Heart left ventricle (tissue), 13 donors: Measurements from ENCODE around the gene BBX.

Source experiments
- POLR2A ChIP-seq, 2 donors: fragments of 450-650 bp; IDR thresholded peaks; one replicate each; pipeline ENCODE4 v1.6.1; 2017; ENCODE audit warnings: antibody characterized with exemption in 2 of 2, mild to moderate bottlenecking in 2 of 2, moderate library complexity in 2 of 2
- TF ChIP-seq, protein P1 (sequence below), 12 donors: fragments of 200-600 bp; sonication (generic) in 4 of 12; IDR thresholded peaks; one replicate each; pipeline versions ENCODE4 v1.5.0 to v1.8.0; 2018 to 2022; ENCODE audit warnings: antibody characterized with exemption in 12 of 12, mild to moderate bottlenecking in 5 of 12
- donor health status: ischemic (EF 13 %, LVEDD 7.1; RV severe dilation, severe dysfunction).
- donor health status: DM: no; HTN: yes; CAD: no.
- donor health status: DM: no; HTN: no; CAD: no.
- donor health status: ischemic (EF 25% LVEDD 6.9; RV normal size, moderate dysfunction).
- donor health status: ischemic (EF 25% LVEDD 5.7; RV mildly dilated, moderate dysfunction).
- donor health status: ischemic (EF 35%, LVEDD 5.7; RV mildly dilated, moderate dysfunction).
- donor health status: nonischemic (EF 11% LVEDD 7.7; RV severe dilation, severe dysfunction).
- donor health status: DM: yes; HTN: yes; CAD: no.
- donor health status: PGD.
- donor health status: ischemic (EF 29% LVEDD 5.4; RV normal size, mild dysfunction).
- donor health status: nonischemic (EF 23%, LVEDD 6.1; RV moderate dilation, normal function).

- TF ChIP-seq, protein P1, sequence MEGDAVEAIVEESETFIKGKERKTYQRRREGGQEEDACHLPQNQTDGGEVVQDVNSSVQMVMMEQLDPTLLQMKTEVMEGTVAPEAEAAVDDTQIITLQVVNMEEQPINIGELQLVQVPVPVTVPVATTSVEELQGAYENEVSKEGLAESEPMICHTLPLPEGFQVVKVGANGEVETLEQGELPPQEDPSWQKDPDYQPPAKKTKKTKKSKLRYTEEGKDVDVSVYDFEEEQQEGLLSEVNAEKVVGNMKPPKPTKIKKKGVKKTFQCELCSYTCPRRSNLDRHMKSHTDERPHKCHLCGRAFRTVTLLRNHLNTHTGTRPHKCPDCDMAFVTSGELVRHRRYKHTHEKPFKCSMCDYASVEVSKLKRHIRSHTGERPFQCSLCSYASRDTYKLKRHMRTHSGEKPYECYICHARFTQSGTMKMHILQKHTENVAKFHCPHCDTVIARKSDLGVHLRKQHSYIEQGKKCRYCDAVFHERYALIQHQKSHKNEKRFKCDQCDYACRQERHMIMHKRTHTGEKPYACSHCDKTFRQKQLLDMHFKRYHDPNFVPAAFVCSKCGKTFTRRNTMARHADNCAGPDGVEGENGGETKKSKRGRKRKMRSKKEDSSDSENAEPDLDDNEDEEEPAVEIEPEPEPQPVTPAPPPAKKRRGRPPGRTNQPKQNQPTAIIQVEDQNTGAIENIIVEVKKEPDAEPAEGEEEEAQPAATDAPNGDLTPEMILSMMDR (IDR thresholded peaks at IDR 0.05), result no peak
- no peak for TF ChIP-seq POLR2A (IDR thresholded peaks at IDR 0.05)
Observed at GRCh38 chr3:107848351-107848915, 325.7 kb downstream of the BBX start.
